ENCODE data around the gene MED13L.

DNA sequence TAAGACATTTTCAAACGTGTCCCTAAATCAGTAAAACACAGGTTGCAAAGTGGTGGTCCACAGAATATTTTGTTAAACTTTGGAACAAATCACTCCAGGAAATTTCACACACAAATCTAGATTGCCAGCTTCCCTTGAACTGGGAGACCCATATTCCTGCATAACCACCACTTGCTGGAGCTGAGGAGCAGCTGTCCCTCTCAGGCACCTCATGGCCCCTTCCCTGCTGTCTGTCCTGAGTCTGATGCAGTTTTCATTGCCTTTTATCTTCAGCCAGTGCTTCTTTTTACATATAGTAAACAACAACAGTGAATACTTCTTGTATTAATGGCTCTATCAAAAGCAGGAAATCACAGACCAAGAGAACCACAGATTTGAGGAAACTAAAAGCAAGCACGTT lies 289.3 kb downstream of the MED13L start:
- TF ChIP-seq EZH2 (IDR thresholded peaks at IDR 0.05; ENCODE audit: insufficient read depth, poor library complexity, severe bottlenecking) (no peak), EZH2phosphoT487 (IDR thresholded peaks at IDR 0.05; ENCODE audit: insufficient read depth, low read depth) (no peak)
